GM18505 (cell line): ENCODE data around the gene CST7.
"Not testable (repeated sequence)": the region's sequence is repeated elsewhere in the genome, so short reads cannot be mapped to it uniquely, and the experiment has no call there.

Experiments
- ATAC-seq: cut with Tn5 transposase; IDR thresholded peaks from one replicate; pipeline ENCODE4 v1.9.1; 2021; ENCODE audit not compliant: unreplicated experiment
- POLR2A ChIP-seq: IDR thresholded peaks from 4 replicates; pipeline ENCODE4 v1.6.1; 2011; ENCODE audit warnings: borderline replicate concordance; ENCODE audit not compliant: insufficient read depth, insufficient read length; ENCODE audit errors: extremely low read depth

The CST7 gene

DNA sequence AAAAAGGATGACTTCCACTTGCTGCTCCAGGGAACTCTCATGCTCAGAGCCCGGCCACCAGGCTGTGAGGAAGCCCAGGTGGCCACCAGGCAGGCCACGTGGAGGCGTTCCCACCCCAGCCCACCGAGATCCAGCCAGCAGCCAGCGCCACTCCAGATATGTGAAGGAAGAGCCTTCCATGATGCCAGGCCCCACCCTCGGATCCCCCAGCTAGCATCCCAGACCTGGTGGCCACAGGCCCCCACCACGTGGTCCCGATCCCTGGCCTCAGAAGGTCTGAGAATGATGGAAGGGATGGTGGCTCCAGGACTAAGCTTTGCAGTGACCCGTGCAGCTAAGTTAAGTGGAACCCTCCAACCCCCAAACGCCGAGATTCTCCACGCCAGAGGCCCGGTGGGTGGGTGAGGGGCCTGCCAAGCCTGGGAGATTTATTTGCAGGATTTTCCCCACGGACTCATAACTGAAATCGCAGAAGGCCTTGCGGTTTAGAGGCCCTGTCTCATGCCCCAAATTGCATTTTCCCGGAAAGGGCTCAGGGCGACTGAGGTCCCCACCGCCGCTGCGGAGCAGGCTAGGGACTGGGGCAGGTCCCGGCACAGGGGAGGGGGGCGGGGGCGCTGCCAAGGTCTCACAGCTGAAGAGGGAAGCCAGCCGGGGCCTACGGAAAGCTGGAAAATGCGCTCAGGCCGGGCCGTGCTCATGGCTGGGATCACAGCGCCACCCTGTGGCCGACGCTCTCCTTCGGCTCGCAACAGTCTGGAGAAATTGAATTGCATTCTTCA, 31.1 kb upstream of the CST7 start:
- peak; percentile 58 for ATAC-seq
- TF ChIP-seq POLR2A: no peak

GRCh38 chr20:24918579-24919566, 30.2 kb upstream of the CST7 start:
- ATAC-seq: no peak
- no peak for TF ChIP-seq POLR2A

- not testable (repeated sequence) for ATAC-seq
Measured at GRCh38 chr20:24919665-24920064, 29.4 kb upstream of the CST7 start.

- ATAC-seq: not testable (repeated sequence)
Measured at GRCh38 chr20:24920706-24921105, 28.4 kb upstream of the CST7 start.

GRCh38 chr20:24929259-24929658, 19.8 kb upstream of the CST7 start:
- not testable (repeated sequence) for ATAC-seq

DNA sequence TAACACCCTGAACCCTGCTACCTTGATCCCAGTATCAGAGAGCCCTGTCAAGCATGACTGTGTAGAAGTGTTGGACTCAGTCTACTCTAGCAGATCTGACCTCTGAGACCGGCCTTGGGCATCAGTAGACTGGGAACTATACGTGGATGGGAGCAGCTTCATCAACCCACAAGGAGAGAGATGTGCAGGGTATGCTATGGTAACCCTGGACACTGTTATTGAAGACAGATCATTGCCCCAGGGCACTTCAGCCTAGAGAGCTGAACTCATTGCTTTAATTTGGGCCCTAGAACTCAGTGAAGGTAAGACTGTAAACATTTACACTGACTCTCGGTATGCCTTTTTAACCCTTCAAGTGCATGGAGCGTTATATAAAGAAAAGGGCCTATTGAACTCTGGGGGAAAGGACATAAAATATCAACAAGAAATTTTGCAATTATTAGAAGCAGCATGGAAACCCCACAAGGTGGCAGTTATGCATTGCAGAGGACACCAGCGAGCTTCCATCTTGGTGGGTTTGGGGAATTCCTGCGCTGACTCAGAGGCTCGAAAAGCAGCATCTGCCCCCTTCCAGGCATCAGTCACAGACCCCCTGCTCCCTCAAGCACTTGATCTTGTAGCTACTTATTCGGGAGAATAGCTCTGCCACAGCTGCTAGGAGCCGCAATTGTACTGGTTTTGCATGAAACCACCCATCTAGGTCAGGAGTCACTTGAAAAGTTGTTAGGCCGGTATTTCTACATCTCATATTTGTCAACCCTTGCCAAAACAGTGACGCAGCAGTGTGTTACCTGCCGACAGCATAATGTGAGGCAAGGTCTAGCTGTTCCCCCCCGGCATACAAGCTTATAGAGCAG, 19.0 kb upstream of the CST7 start:
- ATAC-seq: not testable (repeated sequence)

DNA sequence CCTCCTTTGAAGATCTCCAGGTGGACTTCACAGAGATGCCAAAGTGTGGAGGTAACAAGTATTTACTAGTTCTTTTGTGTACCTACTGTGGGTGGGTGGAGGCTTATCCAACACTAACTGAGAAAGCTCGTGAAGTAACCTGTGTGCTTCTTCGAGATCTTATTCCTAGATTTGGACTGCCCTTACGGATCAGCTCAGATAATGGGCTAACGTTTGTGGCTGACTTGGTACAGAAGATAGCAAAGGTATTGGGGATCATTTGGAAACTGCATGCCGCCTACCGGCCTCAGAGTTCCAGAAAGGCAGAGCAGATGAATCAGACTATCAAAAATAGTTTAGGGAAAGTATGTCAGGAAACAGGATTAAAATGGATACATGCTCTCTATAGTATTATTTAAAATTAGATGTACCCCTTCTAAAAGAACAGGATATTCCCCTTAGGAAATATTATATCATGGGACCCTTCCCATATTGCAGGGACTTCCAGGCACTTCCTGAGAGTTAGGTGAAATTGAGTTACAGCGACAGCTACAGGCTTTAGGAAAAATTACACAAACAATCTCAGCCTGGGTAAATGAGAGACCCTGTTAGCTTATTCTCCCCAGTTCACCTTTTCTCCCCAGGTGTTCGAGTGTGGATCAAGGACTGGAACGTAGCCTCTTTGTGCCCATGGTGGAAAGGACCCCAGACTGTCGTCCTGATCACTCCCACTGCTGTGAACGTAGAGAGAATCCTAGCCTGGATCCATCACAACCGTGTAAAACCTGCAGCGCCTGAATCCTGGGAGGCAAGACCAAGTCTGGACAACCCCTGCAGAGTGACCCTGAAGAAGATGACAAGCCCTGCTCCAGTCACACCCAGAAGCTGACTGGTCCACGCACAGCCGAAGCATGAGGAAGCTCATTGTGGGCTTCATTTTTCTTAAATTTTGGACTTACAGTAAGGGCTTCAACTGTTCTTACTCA, 18.1 kb upstream of the CST7 start:
- ATAC-seq: not testable (repeated sequence)

DNA sequence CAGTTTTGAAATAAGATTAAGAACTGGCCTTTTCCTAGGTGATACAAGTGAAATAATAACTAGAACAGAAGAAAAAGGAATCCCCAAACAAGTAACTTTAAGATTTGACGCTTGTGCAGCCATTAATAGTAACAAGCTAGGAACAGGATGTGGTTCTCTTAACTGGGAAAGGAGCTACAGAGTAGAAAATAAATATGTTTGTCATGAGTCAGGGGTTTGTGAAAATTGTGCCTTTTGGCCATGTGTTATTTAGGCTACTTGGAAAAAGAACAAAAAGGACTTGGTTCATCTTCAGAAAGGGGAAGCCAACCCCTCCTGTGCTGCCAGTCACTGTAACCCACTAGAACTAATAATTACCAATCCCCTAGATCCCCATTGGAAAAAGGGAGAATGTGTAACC, 17.2 kb upstream of the CST7 start:
- not testable (repeated sequence) for ATAC-seq

- no peak for ATAC-seq
- TF ChIP-seq POLR2A: no peak
Measured at GRCh38 chr20:24933266-24933908, 15.7 kb upstream of the CST7 start.

- ATAC-seq: no peak
- TF ChIP-seq POLR2A: no peak
Measured at GRCh38 chr20:24934101-24934661, 14.9 kb upstream of the CST7 start.

- no peak for TF ChIP-seq POLR2A
- no peak for ATAC-seq
Measured at GRCh38 chr20:24934716-24935115, 14.4 kb upstream of the CST7 start.

GRCh38 chr20:24935140-24935539, 13.9 kb upstream of the CST7 start:
- no peak for ATAC-seq
- no peak for TF ChIP-seq POLR2A
